Suprapubic skin (tissue), 4 donors: Measurements from ENCODE around the gene RETSAT.
"Not testable (repeated sequence)": the region's sequence is repeated elsewhere in the genome, so short reads cannot be mapped to it uniquely, and the experiment has no call there.

ENCODE experiments used
- EP300 ChIP-seq: sonication (generic); formaldehyde crosslinking; IDR thresholded peaks from one replicate; pipeline ENCODE4 v1.6.1; 2017; ENCODE audit warnings: antibody characterized with exemption
- POLR2A ChIP-seq, 2 donors: fragments of 450-650 bp; IDR thresholded peaks; one replicate each; pipeline ENCODE4 v1.6.1; 2017; ENCODE audit warnings: antibody characterized with exemption in 2 of 2, mild to moderate bottlenecking in 2 of 2, moderate library complexity in 2 of 2
- POLR2AphosphoS5 ChIP-seq, 3 donors: sonication (generic); formaldehyde crosslinking; IDR thresholded peaks; one replicate each; pipeline ENCODE4 v1.6.1; 2017; ENCODE audit warnings: antibody characterized with exemption in 3 of 3
- TF ChIP-seq, protein P1 (sequence below), 2 donors: fragments of 200-600 bp in 1 of 2; fragments of 450-650 bp in 1 of 2; sonication (generic) in 1 of 2; IDR thresholded peaks; one replicate each; pipeline ENCODE4 v1.5.1; 2016 to 2019; ENCODE audit warnings: antibody characterized with exemption in 2 of 2, mild to moderate bottlenecking in 1 of 2, moderate library complexity in 1 of 2

DNA sequence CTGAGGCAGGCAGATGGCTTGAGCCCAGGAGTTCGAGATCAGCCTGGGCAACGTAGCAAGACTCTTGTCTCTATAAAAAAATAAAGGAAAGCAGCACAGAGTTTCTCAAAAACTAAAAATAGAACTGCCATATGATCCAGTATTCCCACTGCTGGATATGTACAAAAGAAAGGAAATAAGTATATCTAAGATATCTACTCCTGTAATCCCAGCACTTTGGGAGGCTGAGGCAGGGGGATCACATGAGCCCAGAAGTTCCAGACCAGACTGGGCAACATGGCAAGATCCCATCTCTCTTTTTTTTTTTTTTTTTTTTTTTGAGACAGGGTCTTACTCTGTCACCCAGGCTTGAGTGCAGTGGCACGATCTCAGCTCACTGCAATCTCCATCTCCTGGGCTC is 24.6 kb downstream of the RETSAT start:
- not testable (repeated sequence) for TF ChIP-seq POLR2A (IDR thresholded peaks at IDR 0.05); POLR2AphosphoS5 (IDR thresholded peaks at IDR 0.05); EP300
- TF ChIP-seq, protein P1, sequence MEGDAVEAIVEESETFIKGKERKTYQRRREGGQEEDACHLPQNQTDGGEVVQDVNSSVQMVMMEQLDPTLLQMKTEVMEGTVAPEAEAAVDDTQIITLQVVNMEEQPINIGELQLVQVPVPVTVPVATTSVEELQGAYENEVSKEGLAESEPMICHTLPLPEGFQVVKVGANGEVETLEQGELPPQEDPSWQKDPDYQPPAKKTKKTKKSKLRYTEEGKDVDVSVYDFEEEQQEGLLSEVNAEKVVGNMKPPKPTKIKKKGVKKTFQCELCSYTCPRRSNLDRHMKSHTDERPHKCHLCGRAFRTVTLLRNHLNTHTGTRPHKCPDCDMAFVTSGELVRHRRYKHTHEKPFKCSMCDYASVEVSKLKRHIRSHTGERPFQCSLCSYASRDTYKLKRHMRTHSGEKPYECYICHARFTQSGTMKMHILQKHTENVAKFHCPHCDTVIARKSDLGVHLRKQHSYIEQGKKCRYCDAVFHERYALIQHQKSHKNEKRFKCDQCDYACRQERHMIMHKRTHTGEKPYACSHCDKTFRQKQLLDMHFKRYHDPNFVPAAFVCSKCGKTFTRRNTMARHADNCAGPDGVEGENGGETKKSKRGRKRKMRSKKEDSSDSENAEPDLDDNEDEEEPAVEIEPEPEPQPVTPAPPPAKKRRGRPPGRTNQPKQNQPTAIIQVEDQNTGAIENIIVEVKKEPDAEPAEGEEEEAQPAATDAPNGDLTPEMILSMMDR (IDR thresholded peaks at IDR 0.05) = not testable (repeated sequence)
